ENCODE data around the gene KDM5A.

The KDM5A gene

DNA sequence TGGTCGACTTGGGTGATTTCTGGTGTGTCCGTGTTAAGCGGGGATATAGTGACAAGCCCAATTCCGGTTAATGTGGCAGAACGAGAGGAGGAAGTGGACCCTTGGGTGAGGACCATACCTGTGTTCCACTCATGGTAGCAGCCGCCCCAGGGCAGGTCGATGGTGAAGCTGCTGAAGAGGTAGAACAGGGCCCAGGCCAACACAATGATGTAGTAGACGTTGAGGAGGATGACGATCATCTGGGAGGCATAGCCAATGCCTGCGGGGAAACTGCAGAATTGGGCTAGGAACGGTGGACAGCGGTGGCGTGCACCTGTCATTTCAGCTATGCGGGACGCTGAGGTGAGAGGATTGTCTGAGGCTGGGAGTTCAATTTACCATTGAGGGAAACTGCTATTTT is 146.6 kb downstream of the KDM5A start:
- Histone ChIP-seq H3K4me2 (ENCODE audit: low read depth, low read length, poor library complexity, severe bottlenecking) (no peak overlapping the region), H3K36me3 (ENCODE audit: low read length) (no peaks in the 10 kb centered on the region), H3K79me2 (ENCODE audit: insufficient read depth, low read length) (no peaks in the 10 kb centered on the region), H3K27me3 (ENCODE audit: low read length) (0 out of 2 replicates have a peak, but pooled peaks cover 5% of the 10 kb centered on the region), H3K9ac (ENCODE audit: low read length) (no peak overlapping the region), H3K9me3 (ENCODE audit: insufficient read depth, low read length) (peaks cover 9% of the 10 kb centered on the region), H3K9me2 (replicated peaks; ENCODE audit: insufficient read depth, low read length) (no peaks in the 10 kb centered on the region), H3K27ac (ENCODE audit: low read depth, low read length) (no peak overlapping the region), H4K20me1 (ENCODE audit: low read depth, low read length) (no peaks in the 10 kb centered on the region), H3K4me3 (ENCODE audit: insufficient read depth, low read length, poor library complexity, severe bottlenecking) (no peak overlapping the region), H2AFZ (ENCODE audit: low read depth, low read length, severe bottlenecking) (no peak overlapping the region), H3F3A (ENCODE audit: insufficient read depth) (no peaks in the 10 kb centered on the region)
- TF ChIP-seq, protein P1, sequence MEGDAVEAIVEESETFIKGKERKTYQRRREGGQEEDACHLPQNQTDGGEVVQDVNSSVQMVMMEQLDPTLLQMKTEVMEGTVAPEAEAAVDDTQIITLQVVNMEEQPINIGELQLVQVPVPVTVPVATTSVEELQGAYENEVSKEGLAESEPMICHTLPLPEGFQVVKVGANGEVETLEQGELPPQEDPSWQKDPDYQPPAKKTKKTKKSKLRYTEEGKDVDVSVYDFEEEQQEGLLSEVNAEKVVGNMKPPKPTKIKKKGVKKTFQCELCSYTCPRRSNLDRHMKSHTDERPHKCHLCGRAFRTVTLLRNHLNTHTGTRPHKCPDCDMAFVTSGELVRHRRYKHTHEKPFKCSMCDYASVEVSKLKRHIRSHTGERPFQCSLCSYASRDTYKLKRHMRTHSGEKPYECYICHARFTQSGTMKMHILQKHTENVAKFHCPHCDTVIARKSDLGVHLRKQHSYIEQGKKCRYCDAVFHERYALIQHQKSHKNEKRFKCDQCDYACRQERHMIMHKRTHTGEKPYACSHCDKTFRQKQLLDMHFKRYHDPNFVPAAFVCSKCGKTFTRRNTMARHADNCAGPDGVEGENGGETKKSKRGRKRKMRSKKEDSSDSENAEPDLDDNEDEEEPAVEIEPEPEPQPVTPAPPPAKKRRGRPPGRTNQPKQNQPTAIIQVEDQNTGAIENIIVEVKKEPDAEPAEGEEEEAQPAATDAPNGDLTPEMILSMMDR (IDR thresholded peaks at IDR 0.05; ENCODE audit: insufficient read depth, low read length, poor library complexity, severe bottlenecking) = no peak
- TF ChIP-seq EZH2phosphoT487 (conservative IDR thresholded peaks at IDR 0.05; ENCODE audit: low read length) = no peak

DNA sequence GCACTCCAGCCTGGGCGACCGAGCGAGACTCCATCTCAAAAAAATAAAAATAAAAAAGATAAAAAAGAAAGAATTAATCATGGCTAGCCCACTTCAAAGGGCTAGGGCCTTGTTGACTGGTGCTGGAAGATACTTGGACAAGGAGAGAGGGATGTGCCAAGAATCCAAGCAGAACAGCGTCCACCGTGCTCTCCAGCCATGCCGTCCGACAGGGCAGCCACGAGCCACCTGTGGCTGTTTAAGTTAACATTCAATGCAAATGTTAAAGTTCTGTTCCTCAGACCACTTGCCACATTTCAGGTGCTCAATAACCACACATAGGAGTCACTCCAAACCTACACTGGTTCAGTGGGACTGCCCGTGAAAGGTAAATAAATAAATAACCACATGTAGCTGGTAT is 147.9 kb downstream of the KDM5A start:
- H3K9ac ChIP-seq (ENCODE audit: low read length) = no peak overlapping the region
- H3K9me3 ChIP-seq (ENCODE audit: insufficient read depth, low read length) = peaks cover 16% of the 10 kb centered on the region
- 0 out of 2 replicates have a peak, but pooled peaks cover 2% of the 10 kb centered on the region for H3K27me3 ChIP-seq (ENCODE audit: low read length)
- no peaks in the 10 kb centered on the region for H3K36me3 ChIP-seq (ENCODE audit: low read length)
- H2AFZ ChIP-seq (ENCODE audit: low read depth, low read length, severe bottlenecking) = no peak overlapping the region
- H3K27ac ChIP-seq (ENCODE audit: low read depth, low read length) = no peak overlapping the region
- no peaks in the 10 kb centered on the region for H3K9me2 ChIP-seq (replicated peaks; ENCODE audit: insufficient read depth, low read length)
- H3K79me2 ChIP-seq (ENCODE audit: insufficient read depth, low read length) = no peaks in the 10 kb centered on the region
- H3K4me2 ChIP-seq (ENCODE audit: low read depth, low read length, poor library complexity, severe bottlenecking) = no peak overlapping the region
- no peak overlapping the region for H3K4me3 ChIP-seq (ENCODE audit: insufficient read depth, low read length, poor library complexity, severe bottlenecking)
- TF ChIP-seq EZH2phosphoT487 (conservative IDR thresholded peaks at IDR 0.05; ENCODE audit: low read length) = no peak
- no peaks in the 10 kb centered on the region for H4K20me1 ChIP-seq (ENCODE audit: low read depth, low read length)
- H3F3A ChIP-seq (ENCODE audit: insufficient read depth) = no peaks in the 10 kb centered on the region

DNA sequence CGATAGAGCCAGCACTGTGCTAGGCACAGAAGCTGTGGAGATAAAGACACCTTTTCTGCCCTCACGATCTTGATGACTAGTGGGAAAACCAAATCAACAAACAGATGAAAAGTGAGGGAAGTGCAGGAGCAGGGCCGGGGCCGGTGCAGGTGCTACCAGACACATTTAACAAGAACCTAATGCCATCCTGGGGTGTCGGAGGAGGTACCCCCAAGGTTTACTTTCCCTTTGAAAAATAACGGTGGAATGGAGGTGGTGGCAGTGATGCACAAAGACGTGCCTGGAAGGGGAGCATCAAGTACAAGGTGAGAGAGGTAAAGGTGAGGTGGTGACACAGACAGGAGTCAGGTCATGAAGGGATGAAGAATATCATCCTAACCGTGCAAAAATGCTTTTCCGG is 148.6 kb downstream of the KDM5A start:
- Histone ChIP-seq H3F3A (ENCODE audit: insufficient read depth) (no peaks in the 10 kb centered on the region), H3K9ac (ENCODE audit: low read length) (no peak overlapping the region), H3K9me2 (replicated peaks; ENCODE audit: insufficient read depth, low read length) (no peaks in the 10 kb centered on the region), H3K79me2 (ENCODE audit: insufficient read depth, low read length) (no peaks in the 10 kb centered on the region), H3K4me3 (ENCODE audit: insufficient read depth, low read length, poor library complexity, severe bottlenecking) (no peak overlapping the region), H2AFZ (ENCODE audit: low read depth, low read length, severe bottlenecking) (no peak overlapping the region), H3K27me3 (ENCODE audit: low read length) (0 out of 2 replicates have a peak, but pooled peaks cover 2% of the 10 kb centered on the region), H3K36me3 (ENCODE audit: low read length) (no peaks in the 10 kb centered on the region), H3K4me2 (ENCODE audit: low read depth, low read length, poor library complexity, severe bottlenecking) (no peak overlapping the region), H3K27ac (ENCODE audit: low read depth, low read length) (no peak overlapping the region), H4K20me1 (ENCODE audit: low read depth, low read length) (no peaks in the 10 kb centered on the region), H3K9me3 (ENCODE audit: insufficient read depth, low read length) (peaks cover 16% of the 10 kb centered on the region)
- TF ChIP-seq, protein P1 (IDR thresholded peaks at IDR 0.05; ENCODE audit: insufficient read depth, low read length, poor library complexity, severe bottlenecking) = no peak
- no peak for TF ChIP-seq EZH2phosphoT487 (conservative IDR thresholded peaks at IDR 0.05; ENCODE audit: low read length)

DNA sequence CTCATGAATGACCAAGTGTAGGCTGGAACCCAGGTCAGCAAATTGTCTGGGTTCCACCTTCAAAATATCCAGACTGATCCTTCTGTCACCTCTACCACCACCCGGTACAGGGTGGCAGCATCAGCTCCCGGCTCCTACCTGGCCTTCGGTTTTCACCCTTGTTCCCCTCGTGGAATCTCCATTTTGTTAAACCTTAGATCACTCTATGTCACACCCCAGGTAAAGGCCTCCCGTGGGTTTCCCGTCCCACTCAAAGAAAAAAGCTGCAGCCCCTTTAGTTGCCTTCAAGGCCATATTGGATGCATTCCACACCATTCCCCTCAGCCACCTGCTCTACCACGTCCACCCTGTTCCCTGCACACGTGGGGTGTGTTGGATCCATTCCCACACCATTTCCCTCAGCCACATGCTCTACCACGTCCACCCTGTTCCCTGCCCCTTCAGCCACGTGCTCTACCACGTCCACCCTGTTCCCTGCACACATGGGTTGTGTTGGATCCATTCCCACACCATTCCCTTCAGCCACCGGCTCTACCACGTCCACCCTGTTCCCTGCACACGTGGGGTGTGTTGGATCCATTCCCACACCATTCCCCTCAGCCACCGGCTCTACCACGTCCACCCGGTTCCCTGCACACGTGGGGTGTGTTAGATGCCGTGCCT is 150.3 kb downstream of the KDM5A start:
- Histone ChIP-seq H3K4me3 (ENCODE audit: insufficient read depth, low read length, poor library complexity, severe bottlenecking) (no peak overlapping the region), H3K9ac (ENCODE audit: low read length) (no peak overlapping the region), H3F3A (ENCODE audit: insufficient read depth) (no peaks in the 10 kb centered on the region), H3K9me2 (replicated peaks; ENCODE audit: insufficient read depth, low read length) (no peaks in the 10 kb centered on the region), H2AFZ (ENCODE audit: low read depth, low read length, severe bottlenecking) (no peak overlapping the region), H3K36me3 (ENCODE audit: low read length) (no peaks in the 10 kb centered on the region), H3K9me3 (ENCODE audit: insufficient read depth, low read length) (peaks cover 16% of the 10 kb centered on the region), H3K79me2 (ENCODE audit: insufficient read depth, low read length) (no peaks in the 10 kb centered on the region), H3K27ac (ENCODE audit: low read depth, low read length) (no peak overlapping the region), H4K20me1 (ENCODE audit: low read depth, low read length) (no peaks in the 10 kb centered on the region), H3K27me3 (ENCODE audit: low read length) (0 out of 2 replicates have a peak, but pooled peaks cover 2% of the 10 kb centered on the region), H3K4me2 (ENCODE audit: low read depth, low read length, poor library complexity, severe bottlenecking) (no peak overlapping the region)
- TF ChIP-seq, protein P1 (IDR thresholded peaks at IDR 0.05; ENCODE audit: insufficient read depth, low read length, poor library complexity, severe bottlenecking) = no peak
- TF ChIP-seq EZH2phosphoT487 (conservative IDR thresholded peaks at IDR 0.05; ENCODE audit: low read length) = no peak

Measured in SU-DHL-6 (cell line).